GM12892 (cell line): ENCODE measurements around the gene MAPRE2.

Experiments used
- DNase-seq: peaks from one replicate; pipeline ENCODE4 v3.0.0; 2011; ENCODE audit not compliant: insufficient read length
- FAIRE-seq: peaks from 2 replicates; lab custom pipeline; 2011; peaks lifted over from hg19 to GRCh38; lab: Jason Lieb, UNC
- POLR2A ChIP-seq: IDR thresholded peaks from 2 replicates; pipeline ENCODE4 v1.6.1; 2011; ENCODE audit warnings: low read depth, low read length, control low read depth
- POLR2AphosphoS5 ChIP-seq: IDR thresholded peaks from 2 replicates; pipeline ENCODE4 v1.6.1; 2011; ENCODE audit warnings: low read depth, low read length, control low read depth
- TAF1 ChIP-seq: IDR thresholded peaks from 2 replicates; pipeline ENCODE4 v1.6.1; 2011; ENCODE audit warnings: low read depth, mild to moderate bottlenecking, control low read depth, low read length, borderline replicate concordance

Gene MAPRE2

DNA sequence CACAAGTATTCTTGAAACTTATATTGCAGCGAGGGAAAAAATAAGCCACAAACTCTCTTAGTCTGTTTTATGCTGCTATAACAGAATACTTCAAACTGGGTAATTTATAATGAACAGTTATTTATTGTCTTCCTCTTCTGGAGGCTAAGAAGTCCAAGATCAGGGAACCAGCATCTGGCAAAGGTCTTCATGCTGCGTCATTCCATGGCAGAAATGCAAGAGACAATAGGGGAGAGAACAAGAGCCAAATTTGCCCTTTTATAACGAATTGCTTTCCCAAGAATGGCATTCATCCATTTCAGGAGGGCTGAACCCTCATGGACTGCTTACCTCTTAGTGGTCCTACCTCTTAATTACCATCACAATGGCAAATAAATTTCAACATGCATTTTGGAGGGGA is 46.5 kb downstream of the MAPRE2 start:
- FAIRE-seq (no peak), DNase-seq (no peak)
- TF ChIP-seq POLR2AphosphoS5 (no peak), TAF1 (no peak), POLR2A (no peak)

DNA sequence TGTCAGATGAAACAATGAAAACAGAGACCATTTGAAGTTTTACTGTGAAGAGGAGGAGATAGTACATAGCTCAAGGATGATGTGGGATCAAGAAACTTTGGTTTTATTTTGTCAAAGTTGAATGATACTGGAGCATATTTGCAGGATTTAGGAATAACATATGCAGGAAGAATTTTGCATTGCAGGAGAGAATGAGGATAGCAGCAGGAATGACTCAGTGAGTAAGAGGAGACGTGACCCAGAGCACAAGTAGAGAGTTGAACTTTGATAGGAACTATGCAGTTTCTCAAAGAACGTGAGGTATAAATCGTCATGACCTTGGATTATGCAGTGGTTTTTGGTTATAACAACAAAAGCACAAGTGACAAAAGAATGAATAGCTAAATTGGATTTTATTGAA is 47.7 kb downstream of the MAPRE2 start:
- TF ChIP-seq POLR2A, result no peak
- TF ChIP-seq TAF1, result no peak
- TF ChIP-seq POLR2AphosphoS5, result no peak
- FAIRE-seq (peak; percentile 24), DNase-seq (no peak)

DNA sequence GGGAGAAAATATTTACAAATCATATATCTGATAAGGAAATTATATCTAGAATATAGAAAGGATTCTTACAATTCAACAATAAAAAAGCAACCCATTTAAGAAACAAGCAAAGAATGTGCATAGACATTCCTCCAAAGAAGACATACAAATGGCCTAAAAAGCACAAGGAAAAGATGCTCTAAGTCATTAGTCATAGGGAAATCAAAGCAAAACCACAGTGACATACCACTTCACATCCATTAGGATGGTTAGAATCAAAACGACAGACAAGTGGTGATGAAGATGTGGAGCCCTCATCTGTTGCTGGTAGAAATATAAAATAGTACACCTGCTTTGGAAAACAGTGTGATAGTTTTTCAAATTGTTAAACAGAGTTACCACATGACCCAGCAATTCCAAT is 48.2 kb downstream of the MAPRE2 start:
- DNase-seq, result no peak
- TF ChIP-seq POLR2A (no peak), TAF1 (no peak), POLR2AphosphoS5 (no peak)
- FAIRE-seq, result no peak

GRCh38 chr18:35089891-35090550 is 48.8 kb downstream of the MAPRE2 start:
- DNase-seq, result no peak
- FAIRE-seq, result no peak
- TF ChIP-seq POLR2A, result no peak

- DNase-seq, result no peak
- no peak for TF ChIP-seq TAF1
- no peak for TF ChIP-seq POLR2A
- no peak for TF ChIP-seq POLR2AphosphoS5
- FAIRE-seq, result no peak
Measured at GRCh38 chr18:35091841-35092240, 50.6 kb downstream of the MAPRE2 start.

DNA sequence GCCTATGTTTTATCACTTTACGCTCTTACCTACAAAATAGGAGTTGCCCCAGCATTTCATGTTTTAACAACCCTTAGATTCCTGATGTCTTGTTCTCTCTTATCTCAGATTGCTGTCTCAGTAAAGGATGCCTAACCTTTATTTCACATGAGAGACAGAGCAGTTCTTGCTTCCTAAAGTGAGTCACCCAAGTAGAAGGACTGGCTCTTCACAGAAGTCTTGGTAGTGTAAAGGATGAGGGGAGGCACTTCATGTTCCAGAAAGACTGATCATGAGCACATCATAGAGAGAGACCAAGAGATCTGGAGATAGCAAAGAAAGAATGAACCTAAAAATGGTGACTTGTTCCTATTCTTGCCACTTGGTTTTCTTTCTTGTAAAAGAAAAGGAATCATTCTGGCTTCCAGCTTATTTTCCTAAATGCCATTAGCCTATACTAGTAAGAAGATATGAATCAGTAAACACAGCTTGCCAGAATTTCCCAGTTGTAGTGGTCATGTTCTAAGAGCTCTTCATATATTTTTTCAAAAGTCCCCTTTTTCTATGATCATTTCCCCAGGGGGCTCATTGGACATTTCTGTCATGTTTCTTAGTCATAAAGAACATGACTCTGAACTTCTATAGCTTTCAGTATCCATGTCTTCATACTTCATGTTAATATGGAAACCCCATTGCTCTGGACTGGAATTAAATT is 54.9 kb downstream of the MAPRE2 start:
- no peak for DNase-seq
- no peak for TF ChIP-seq POLR2A
- no peak for TF ChIP-seq POLR2AphosphoS5
- TF ChIP-seq TAF1, result no peak

DNA sequence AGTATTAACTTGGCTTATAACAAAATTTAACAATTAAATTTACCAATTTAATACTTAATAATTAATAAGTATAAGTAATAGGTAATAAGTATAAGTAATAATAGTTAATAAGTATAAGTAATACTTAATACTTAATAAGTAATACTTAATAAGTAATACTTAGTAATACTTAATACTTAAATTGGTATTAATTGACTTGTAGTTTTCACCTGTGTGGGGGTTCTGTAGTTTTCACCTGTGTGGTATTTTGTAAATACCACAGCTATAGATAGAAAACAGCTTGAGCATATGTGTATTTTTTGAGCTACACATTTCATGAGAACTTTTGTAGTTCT is 55.4 kb downstream of the MAPRE2 start:
- DNase-seq (no peak), FAIRE-seq (no peak)
- no peak for TF ChIP-seq TAF1
- TF ChIP-seq POLR2AphosphoS5, result no peak
- no peak for TF ChIP-seq POLR2A

More for the DNA sequence above, 54.9 kb downstream of the MAPRE2 start:
- FAIRE-seq, result peak; percentile 70

DNA sequence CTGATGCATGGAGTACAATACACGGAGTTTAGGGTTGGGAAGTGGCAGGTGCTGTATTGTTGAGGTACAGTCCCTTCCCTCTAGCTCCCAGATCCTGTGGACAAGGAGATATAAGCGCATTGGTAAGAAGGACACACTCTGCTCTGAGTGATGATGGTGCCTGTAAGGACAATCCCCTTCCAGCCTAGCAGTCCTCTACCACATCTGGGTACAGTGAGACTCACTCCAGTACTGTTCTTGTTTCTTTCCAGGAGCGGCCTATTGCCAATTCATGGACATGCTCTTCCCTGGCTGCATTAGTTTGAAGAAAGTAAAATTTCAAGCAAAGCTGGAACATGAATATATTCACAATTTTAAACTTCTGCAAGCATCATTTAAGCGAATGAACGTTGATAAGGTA is 56.0 kb downstream of the MAPRE2 start:
- DNase-seq (no peak), FAIRE-seq (no peak)
- TF ChIP-seq POLR2AphosphoS5 (no peak), TAF1 (no peak), POLR2A (no peak)

GRCh38 chr18:35097763-35098162 is 56.5 kb downstream of the MAPRE2 start:
- FAIRE-seq, result no peak
- no peak for DNase-seq
- TF ChIP-seq TAF1 (no peak), POLR2AphosphoS5 (no peak), POLR2A (no peak)

DNA sequence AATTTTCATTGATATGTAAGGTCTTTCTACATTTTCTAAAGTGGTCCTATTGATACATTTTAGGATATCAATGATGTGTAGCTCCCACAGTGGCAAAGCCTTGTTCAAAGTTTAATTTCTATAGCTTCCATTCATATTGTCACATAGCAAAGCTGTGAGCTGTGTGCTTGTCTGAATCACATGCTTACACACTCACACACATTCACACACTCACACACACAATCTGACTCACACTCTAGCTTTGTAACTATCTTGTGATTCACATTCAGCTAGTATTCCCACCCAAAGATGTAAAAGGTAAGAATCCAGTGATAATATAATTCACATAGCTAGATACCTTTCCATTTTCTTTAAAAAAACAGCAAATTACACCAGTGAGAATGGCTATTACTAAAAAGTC is 58.7 kb downstream of the MAPRE2 start:
- no peak for DNase-seq
- TF ChIP-seq POLR2AphosphoS5 (no peak), POLR2A (no peak), TAF1 (no peak)
- FAIRE-seq, result no peak

DNA sequence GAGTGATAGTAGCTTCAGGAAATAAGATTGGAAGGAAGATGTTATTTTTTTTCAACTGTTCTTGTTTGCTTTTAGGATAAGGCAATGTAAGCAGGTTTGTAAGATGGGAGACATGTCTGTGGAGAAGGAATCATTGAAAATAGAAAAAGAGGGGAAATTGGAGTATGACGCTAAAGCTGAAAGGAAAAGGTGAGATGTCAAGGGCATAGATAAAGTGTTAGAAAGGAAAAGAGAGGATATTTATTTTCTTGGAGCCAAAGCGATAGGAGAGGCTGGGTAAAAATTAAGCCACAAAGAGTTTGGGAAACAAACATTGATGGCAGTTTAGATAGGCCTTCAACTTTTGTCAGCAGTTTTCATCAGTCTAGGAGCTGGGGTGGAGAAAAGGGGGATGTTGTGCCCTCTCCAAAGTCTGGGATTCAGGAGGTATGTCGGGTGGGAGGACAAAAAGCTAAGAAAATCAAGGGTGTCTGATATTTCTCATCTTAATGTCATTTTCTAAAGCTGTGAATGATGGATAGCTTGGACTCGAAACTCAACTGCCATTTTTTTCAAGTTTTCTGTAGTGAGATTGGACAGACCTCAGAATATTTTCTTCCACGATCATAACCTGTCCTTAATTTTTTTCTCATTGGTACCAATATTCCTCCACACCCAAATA is 63.3 kb downstream of the MAPRE2 start:
- no peak for DNase-seq
- no peak for TF ChIP-seq POLR2A
- TF ChIP-seq TAF1, result no peak
- TF ChIP-seq POLR2AphosphoS5, result no peak
- no peak for FAIRE-seq

DNA sequence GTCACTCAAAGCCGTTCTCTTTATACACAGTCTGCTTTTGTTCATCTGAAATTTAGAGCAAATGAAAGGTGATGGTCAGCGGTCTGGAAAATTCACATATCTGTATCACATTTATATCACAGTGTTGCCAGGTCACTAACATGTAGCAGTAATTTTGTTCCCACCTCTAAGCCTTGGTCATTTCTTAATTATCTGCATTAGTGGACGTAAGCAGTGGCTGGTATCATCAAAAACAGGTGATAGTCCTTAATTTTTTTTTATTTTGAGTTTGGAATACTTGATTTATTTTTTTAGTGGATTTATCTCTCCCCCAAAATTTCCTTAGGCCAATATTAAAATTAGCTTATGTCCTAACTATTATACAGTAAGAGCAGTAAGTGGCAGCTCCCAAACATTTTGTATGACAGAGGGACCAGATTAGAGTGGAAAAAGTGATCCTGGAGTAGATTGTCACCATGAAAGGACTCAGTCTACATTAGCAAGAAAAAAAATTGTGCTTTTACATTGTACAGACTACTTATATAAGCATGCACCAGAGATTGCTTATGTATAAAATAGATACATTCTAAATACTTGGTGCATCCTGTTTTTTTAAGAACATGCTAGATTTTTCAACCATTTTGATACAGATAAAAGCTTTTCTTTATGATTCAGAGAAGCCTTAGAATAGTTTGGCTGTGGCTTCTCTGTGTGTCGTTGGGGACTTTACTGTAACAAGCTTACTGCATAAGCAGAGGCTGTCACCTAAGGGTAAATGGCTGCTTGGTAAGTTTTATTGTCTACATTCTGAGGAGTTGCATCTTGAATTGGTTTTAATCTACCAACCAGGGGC is 65.0 kb downstream of the MAPRE2 start:
- DNase-seq (no peak), FAIRE-seq (no peak)
- TF ChIP-seq TAF1, result no peak
- no peak for TF ChIP-seq POLR2A
- no peak for TF ChIP-seq POLR2AphosphoS5
